ENCODE measurements around the gene LTBR.

LTBR gene

DNA sequence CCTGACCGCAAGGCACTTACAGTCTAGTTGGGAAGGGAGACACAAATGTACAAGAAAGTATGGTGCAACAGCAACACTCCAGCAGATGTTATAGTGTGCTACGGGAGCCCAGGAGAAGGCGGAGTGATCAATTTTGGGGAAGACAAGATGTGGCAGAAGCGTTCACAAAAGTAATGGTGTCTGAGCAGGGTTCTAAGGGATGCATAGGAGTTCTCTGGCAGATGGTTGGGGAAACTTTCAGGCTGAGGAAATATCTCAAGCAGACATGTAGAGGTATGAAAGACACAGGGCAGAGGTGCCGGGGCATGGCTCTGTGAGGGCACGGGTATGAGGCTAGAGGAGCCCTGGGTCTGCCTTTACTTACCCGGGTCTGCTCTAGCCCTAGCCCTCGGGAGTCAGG lies 37.0 kb upstream of the LTBR start:
- no peak for DNase-seq

- no peak for DNase-seq
Observed at GRCh38 chr12:6347367-6348338, 36.3 kb upstream of the LTBR start.

DNA sequence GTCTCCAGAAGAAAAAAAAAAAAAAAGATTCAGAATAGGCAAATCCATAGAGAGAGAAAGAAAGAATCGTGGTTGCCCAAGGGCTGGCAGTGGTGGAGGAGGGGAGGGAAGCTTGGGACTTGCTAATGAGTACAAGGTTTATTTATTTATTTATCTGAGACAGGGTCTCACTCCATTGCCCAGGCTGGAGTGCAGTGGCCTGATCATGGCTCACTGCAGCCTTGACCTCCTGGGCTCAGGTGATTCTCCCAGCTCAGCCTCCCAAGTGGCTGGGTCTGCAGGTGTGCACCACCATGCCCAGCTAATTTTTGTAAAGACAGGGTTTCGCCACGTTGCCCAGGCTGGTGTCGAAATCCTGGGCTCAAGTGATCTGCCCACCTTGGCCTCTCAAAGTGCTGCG lies 32.3 kb upstream of the LTBR start:
- no peak for DNase-seq

GRCh38 chr12:6352193-6353173 lies 31.5 kb upstream of the LTBR start:
- no peak for DNase-seq

- DNase-seq = no peak
Observed at GRCh38 chr12:6354495-6355393, 29.2 kb upstream of the LTBR start.

DNA sequence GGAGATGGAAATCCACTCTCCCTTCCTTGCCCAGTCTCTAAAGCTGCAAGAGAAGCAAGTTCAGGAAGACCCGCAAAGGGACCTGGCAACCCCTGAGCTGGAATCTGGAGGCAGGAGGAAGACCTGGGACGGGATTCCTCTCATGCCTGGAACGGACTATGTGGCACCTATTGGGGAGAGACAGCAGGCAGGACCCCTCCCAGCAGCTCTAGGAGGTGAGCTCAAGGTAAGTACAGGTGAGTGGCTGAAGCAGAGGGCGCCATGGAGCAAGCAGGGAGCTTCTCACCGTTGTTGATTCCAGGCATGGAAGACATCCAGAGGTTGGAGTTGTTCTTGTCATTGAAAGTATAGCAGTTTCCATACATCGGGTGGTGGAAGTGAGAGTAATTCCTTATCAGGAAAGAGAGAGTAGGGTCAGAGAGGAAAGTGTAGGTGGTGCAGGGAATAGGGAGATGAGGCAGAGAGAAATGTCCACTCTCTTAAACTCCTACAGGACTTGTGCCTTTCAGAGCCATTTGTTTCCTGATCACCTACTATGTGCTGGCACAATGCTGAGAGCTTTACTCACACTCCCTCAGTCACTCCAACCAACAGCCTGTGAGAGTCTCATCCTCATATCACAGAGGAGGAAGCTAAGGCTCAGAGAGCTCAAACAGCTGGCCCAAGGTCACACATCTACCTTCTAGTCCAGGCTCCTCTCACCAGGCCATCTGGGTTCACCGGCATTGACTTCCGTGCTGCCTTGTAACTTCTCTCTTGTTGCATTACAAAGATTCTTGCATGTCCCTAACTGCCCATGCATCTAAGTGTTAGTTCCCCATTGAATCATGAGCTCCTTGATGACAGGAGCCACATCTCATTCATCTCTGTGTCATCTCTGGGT lies 28.2 kb upstream of the LTBR start:
- DNase-seq = no peak

- DNase-seq = no peak
Observed at GRCh38 chr12:6356374-6356820, 27.6 kb upstream of the LTBR start.

- DNase-seq = no peak
Observed at GRCh38 chr12:6358881-6359280, 25.1 kb upstream of the LTBR start.

DNA sequence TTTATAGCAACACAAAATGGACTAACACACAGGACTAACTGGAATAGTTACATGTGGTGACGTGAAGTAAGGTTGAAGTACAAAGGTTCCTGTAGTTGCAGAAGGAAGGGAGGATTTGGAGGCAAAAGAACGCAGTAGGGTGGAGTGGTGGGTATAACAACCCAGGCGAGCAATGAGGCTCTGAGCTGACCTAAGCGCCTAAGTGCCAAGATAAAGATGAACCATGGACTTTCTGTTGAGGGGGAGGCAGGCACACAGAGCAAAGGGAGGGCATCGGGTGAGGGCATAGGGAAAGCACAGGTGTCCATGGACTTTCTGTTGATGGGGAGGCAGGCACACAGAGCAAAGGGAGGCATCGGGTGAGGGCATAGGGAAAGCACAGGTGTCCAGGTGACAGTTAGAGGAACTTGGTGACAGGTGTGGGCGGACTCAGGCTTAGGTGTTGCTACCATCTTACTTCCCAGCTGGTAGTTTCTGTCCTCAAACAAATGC lies 23.8 kb upstream of the LTBR start:
- no peak for DNase-seq

DNA sequence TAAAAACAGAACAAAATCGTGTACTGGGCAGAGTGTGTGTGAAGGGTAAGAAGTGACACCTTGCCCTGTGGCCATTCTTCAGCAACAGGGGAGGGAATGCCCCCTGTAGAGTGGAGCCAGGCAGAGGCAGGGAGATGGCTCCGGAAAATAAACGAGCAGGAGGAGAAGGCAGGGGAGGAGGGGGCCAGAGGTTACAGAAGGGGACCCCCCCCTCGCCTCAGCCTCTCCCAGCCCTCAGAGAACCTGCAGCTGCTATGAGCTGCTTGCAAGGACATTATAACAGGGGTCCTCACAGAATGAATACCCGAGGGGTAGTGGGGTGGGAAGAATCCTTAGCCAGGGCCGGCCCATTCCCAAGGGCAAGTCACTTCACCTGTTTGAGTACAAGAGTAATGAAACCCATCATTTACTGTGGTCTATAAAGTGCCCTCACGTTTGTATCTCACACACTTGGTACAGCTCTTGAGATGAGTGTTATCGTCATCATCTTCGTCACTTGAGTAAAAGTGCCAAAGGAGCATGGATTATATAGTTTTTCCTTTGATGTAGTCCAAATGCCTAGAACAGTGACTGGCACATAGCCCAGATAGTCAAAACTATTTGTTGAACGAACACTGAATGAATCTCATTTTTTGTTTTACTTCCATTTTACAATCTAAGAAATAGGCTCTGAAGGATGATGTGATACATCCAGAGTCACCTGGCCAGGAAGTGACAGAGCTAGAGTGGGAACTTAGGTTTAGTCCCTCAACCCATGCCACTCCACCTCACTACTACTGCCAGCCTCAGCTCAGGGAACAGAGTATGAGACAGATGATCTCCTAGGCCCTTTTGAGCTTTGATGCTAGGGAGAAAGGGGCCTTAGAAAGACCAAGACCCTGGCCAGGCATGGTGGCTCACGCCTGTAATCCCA lies 23.1 kb upstream of the LTBR start:
- no peak for DNase-seq

DNA sequence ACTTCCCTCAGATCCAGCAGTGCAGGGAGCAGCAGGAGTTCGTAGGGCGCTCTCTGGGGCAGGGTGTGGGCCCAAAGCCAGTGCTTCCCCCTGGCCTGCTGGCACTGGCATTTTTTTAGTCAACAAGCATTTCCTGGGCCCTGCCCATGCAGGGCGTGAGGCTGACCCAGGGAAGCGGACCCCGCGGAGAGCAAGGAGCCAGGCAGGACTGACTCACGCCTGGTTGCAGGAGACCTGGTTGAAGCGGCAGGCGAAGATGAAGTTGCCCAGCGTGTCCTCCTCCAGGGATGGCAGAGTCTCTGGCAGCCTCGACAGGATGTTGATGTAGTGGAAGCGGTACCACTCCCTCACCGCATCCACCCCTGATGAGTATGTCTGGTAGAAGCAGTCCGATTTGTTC lies 22.1 kb upstream of the LTBR start:
- DNase-seq = no peak

DNA sequence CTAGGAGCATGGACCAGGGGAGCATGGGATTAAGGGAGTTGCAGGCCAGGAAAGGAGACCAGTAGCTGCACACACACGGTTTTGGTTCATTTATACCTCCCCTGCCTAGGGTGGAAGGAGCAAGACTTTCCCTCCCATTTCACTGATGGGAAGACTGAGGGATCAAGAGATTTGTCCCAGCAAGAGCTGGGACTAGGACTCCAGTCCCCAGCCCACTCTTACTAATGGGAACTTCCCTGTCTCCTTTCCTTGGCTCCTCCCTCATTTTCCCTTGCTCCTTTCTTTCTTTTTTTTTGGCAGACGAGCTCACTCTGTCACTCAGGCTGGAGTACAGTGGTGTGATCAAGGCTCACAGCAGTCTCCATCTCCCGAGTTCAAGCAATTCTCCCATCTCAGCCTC lies 21.6 kb upstream of the LTBR start:
- DNase-seq = no peak

- no peak for DNase-seq
Observed at GRCh38 chr12:6363010-6363329, 21.0 kb upstream of the LTBR start.

GRCh38 chr12:6363330-6364043 lies 20.5 kb upstream of the LTBR start:
- peak; percentile 80 for DNase-seq

GRCh38 chr12:6364044-6364374 lies 20.0 kb upstream of the LTBR start:
- peak; percentile 60 to 62 for DNase-seq

DNA sequence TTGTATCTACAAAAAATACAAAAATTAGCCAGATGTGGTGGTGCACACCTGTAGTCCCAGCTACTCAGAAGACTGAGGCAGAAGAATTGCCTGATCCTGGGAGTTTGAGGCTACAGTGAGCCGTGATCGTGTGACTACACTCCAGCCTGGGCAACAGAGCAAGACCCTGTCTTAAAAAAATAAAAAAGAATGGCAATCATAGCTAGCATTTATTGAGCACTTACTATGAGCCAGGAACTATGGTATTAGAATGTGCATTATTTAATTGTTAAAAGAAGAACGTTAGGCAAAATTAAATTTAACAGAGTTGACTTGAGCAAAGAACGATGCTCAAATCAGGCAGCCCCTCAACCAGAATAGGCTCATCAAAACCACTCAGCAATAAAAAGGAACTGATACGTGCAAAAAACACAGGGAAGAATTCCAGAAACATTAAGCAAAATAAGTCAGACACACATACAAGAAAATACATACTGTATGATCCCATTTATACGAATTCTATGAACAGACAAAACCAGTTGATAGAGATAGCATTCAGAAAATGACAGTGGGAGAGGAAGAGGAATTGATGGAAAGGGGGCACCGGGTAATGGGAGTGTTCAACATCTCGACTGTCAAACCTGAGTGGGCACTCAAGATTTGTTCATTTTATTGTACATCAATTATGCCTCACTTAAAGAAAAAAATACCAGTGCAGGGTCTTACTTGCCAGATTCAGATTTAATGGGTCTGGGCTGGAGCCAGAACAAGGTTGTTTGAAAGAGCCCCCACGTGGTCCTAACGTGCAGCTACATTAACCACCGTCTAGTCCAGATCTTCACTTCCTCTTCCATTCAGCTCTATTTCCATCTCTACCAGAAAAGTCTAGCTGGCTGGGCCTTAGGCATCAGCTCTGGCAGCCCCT lies 16.6 kb upstream of the LTBR start:
- no peak for DNase-seq

DNA sequence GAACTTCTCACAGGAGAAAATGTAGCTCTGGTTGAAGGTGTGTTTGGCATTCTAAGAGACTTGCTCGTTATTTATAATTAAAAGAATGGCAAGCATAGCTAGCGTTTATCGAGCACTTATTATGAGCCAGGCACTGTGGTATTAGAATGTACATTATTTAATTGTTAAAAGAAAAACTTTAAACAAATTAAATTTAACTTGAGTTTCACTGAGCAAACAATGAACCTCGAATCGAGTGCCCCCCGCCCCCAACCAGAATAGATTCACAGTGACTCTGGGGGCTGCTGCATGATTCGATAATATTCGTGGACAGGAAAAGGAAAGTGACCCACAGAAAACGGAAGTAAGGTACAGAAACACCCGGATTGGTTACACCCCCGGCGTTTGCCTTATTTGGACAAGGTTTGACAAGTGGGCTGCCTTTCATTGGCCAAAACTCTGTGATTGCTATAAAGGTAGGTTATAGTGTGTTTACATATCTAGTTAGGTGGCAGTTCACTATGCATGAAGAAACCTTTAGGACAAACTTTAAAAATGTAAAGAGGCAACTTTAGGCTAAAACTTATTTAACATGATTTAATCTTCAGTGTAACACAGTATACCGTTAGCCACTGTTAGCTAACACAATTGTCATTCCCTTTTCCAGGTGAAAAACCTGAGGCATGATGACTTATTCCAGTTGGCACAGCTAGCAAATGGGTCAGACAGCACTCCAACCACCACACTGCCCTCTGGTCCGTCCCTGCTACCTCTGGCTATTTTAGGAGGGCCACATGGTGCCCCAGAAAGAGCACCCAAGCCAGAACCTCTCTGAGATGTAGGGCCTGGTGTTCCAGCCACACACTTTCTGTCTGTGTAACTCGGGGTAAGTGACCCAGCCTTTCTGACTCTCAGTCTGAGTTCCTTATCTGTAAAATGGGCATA lies 15.7 kb upstream of the LTBR start:
- no peak for DNase-seq

All from activated T-cell treated with anti-CD3 and anti-CD28 coated beads, Interleukin-2, amount 50 U/mL, for 48 hours (primary cell).